T-cell (primary cell): ENCODE measurements around the gene MAP7D3. TPM values are rescaled to one million over a fixed set of nuclear protein-coding genes. Genes with fewer than 3 reads are reported as not detected.
"Not testable (repeated sequence)": the region's sequence is repeated elsewhere in the genome, so short reads cannot be mapped to it uniquely, and the experiment has no call there.

Experiments
- ATAC-seq, 4 experiments: fragments of 200-7000 bp in 3 of 4; fragments of 150-1000 bp in 1 of 4; cut with Tn5 transposase; replicated peaks in 1 of 4; 1 replicate in 3 of 4; 2 replicates in 1 of 4; pipeline ENCODE4 v1.10.0; 2021; ENCODE audit warnings: moderate library complexity in 3 of 4, mild to moderate bottlenecking in 2 of 4, moderate number of reproducible peaks in 1 of 4
- CTCF ChIA-PET, 2 donors: fragments of 300-600 bp; sonication (Branson Sonifier 250); formaldehyde crosslinking; loops; one replicate each; lab custom pipeline; 2022; ENCODE audit warnings: antibody characterized with exemption in 2 of 2; lab: Charles Lee
- POLR2A ChIA-PET, 2 donors: fragments of 300-600 bp; sonication (Branson Sonifier 250); formaldehyde crosslinking; loops; one replicate each; lab custom pipeline; 2022; ENCODE audit warnings: antibody characterized with exemption in 2 of 2; lab: Charles Lee
- DNase-seq, 35 experiments: peaks; one replicate each; pipeline versions ENCODE4 v3.0.0 to v3.0.0-alpha.2; 2013 to 2023
- H3K27ac ChIP-seq: one replicate; pipeline ENCODE4 v1.5.1; 2013; ENCODE audit warnings: low read length
- H3K27me3 ChIP-seq, 2 experiments: replicated peaks in 1 of 2; 1 replicate in 1 of 2; 2 replicates in 1 of 2; pipeline versions ENCODE4 v1.6.1 to v1.7.0; 2013; ENCODE audit warnings: low read length in 1 of 2, mixed read lengths in 1 of 2; ENCODE audit not compliant: control insufficient read depth in 2 of 2, insufficient read depth in 2 of 2; ENCODE audit errors: extremely low read depth in 1 of 2
- H3K36me3 ChIP-seq, 2 donors: 1 replicate in 1 of 2; 2 replicates in 1 of 2; pipeline versions ENCODE4 v1.6.1 to v1.7.0; 2013; ENCODE audit warnings: low read length in 1 of 2; ENCODE audit not compliant: control insufficient read depth in 2 of 2, insufficient read depth in 1 of 2; ENCODE audit errors: extremely low read depth in 1 of 2
- H3K4me1 ChIP-seq, 2 experiments: 1 replicate in 1 of 2; 2 replicates in 1 of 2; pipeline versions ENCODE4 v1.6.1 to v1.7.0; 2013; ENCODE audit warnings: low read length in 2 of 2, mixed read lengths in 1 of 2; ENCODE audit not compliant: insufficient read depth in 2 of 2, control insufficient read depth in 1 of 2; ENCODE audit errors: extremely low read depth in 1 of 2
- H3K4me3 ChIP-seq, 2 donors: 1 replicate in 1 of 2; 2 replicates in 1 of 2; pipeline versions ENCODE4 v1.5.1 to v1.7.0; 2013; ENCODE audit warnings: mild to moderate bottlenecking in 2 of 2, low read length in 1 of 2, moderate library complexity in 1 of 2; ENCODE audit not compliant: control insufficient read depth in 1 of 2; ENCODE audit errors: extremely low read depth in 1 of 2
- H3K9me3 ChIP-seq: 2 replicates; pipeline ENCODE4 v1.7.0; 2013
- H3K27ac Mint-ChIP-seq, 2 donors: one replicate each; pipeline ENCODE4 v1.8.0; 2020 to 2021; ENCODE audit warnings: mild to moderate bottlenecking in 2 of 2, mixed read lengths in 2 of 2
- H3K27me3 Mint-ChIP-seq, 2 donors: one replicate each; pipeline ENCODE4 v1.8.0; 2021 to 2022; ENCODE audit warnings: mixed read lengths in 2 of 2
- H3K36me3 Mint-ChIP-seq: one replicate; pipeline ENCODE4 v1.8.0; 2021; ENCODE audit warnings: mixed read lengths
- H3K4me1 Mint-ChIP-seq, 3 donors: one replicate each; pipeline ENCODE4 v1.8.0; 2020 to 2022; ENCODE audit warnings: mixed read lengths in 3 of 3, mild to moderate bottlenecking in 1 of 3
- H3K4me3 Mint-ChIP-seq, 3 donors: one replicate each; pipeline ENCODE4 v1.8.0; 2020 to 2022; ENCODE audit warnings: mild to moderate bottlenecking in 3 of 3, mixed read lengths in 3 of 3, moderate library complexity in 3 of 3
- H3K9me3 Mint-ChIP-seq, 3 donors: one replicate each; pipeline ENCODE4 v1.8.0; 2020 to 2022; ENCODE audit warnings: mixed read lengths in 3 of 3
- WGBS: methylation state at CpG from one replicate; pipeline ENCODE4 v1.1.5; 2013; ENCODE audit warnings: missing lambda C conversion rate; ENCODE audit not compliant: insufficient coverage; 5-methylcytosine and 5-hydroxymethylcytosine counted together
- total RNA-seq, 35 experiments: library from RNA in 6 of 35; stranded (reverse) in 6 of 35; fragments of 120-200 nt in 1 of 35; gene quantifications; one replicate each; pipeline versions ENCODE4 v1.2.1 to v1.2.4 and lab custom pipeline; 2013 to 2026

MAP7D3 gene
- total RNA-seq, 5 donors from 2014 or later (not counting 1 experiment from before 2014, with no cell fraction given) = 6.5 to 10.5 (median 9.7) TPM

DNA sequence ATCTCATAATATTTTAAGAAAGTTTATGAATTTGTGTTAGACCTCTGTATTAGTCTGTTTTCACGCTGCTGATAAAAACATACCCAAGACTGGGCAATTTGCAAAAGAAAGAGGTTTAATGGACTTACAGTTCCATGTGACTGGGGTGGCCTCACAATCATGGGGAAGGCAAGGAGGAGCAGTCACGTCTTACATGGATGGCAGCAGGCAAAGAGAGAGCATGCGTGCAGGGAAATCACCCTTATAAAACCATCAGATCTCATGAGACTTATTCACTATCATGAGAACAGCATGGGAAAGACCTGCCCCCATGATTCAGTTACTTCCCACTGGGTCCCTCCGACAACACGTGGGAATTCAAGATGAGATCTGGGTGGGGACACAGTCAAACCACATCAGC, 35.2 kb upstream of the MAP7D3 start:
- H3K9me3 ChIP-seq, H3K4me3 Mint-ChIP-seq, H3K36me3 Mint-ChIP-seq, H3K4me1 Mint-ChIP-seq, CTCF ChIA-PET, POLR2A ChIA-PET, DNase-seq, H3K27ac ChIP-seq, ATAC-seq, H3K27ac Mint-ChIP-seq, H3K27me3 ChIP-seq, H3K4me1 ChIP-seq, H3K4me3 ChIP-seq, H3K27me3 Mint-ChIP-seq, H3K9me3 Mint-ChIP-seq, H3K36me3 ChIP-seq: not testable (repeated sequence)
- WGBS = 100% methylated on average over 1 of the region's 5 CpGs

DNA sequence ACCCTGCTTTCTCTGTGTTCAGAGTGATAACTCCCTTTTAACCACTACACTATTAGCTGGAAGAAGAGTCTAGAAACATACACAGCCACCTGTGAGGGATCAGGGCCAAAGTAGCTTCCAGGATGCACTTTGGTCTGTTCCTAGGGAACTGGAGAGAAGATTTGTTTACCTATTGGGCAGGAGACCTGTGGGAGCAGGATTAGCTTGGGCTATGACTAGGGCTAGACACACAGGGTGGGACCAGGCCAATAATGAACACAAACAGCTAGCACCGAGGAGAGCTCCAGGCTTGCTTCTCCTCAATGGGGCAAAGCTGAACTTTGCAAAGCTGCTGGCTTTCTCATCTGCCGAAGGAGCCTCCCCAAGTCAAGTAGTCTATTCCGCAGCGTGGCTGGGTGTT, 24.4 kb upstream of the MAP7D3 start:
- no peaks in the 10 kb centered on the region for H3K36me3 Mint-ChIP-seq
- peaks cover 2 to 24% of the 10 kb centered on the region in 2 donors for H3K27me3 Mint-ChIP-seq
- CTCF ChIA-PET = interaction anchor here in 1 of 2 donors (0.7 kb wide), 1 partner anchor 60 kb away, joined by 3 read pairs; no protein-coding TSS in a partner anchor
- no peak for ATAC-seq
- 83% methylated on average over 2 of the region's 4 CpGs for WGBS
- Histone ChIP-seq H3K4me1 (no peaks in the 10 kb centered on the region), H3K36me3 (no peaks in the 10 kb centered on the region), H3K27ac (no peak overlapping the region), H3K4me3 (no peak overlapping the region), H3K9me3 (no peaks in the 10 kb centered on the region), H3K27me3 (peaks cover 0 to 2% of the 10 kb centered on the region in 2 experiments)
- no peak for DNase-seq
- no peaks in the 10 kb centered on the region for H3K4me1 Mint-ChIP-seq
- no peak overlapping the region for H3K4me3 Mint-ChIP-seq
- no peak overlapping the region for H3K27ac Mint-ChIP-seq
- POLR2A ChIA-PET = interaction anchor here in 1 of 2 donors (0.6 kb wide), 1 partner anchor 50 kb away, joined by 3 read pairs; no protein-coding TSS in a partner anchor
- H3K9me3 Mint-ChIP-seq = no peaks in the 10 kb centered on the region

DNA sequence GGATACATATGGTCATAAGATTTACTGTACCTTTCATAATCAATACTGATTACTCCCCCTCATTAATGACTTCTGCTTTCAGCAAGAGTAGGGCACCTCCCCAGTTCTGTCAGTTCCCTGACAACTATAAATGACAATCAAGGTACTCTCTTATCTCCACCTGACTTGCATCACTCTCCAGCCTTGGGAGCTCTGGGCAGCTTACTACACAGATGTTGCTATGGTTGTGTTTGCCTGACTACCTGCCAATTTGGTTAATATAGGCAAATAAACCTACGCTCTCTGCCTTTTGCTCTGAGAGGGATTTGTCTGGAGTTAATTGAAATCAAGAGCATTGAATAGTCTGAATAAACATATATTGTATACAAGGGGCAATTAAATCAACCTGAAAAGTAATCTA, 22.8 kb upstream of the MAP7D3 start:
- ChIA-PET CTCF (no interaction called here), POLR2A (no interaction called here)
- ATAC-seq (no peak), DNase-seq (no peak)
- no peaks in the 10 kb centered on the region for H3K36me3 ChIP-seq
- peaks cover 0 to 2% of the 10 kb centered on the region in 2 experiments for H3K27me3 ChIP-seq
- no peak overlapping the region for H3K4me3 ChIP-seq
- no peaks in the 10 kb centered on the region for H3K4me1 Mint-ChIP-seq
- H3K27me3 Mint-ChIP-seq = peaks cover 2 to 25% of the 10 kb centered on the region in 2 donors
- H3K36me3 Mint-ChIP-seq = no peaks in the 10 kb centered on the region
- H3K27ac ChIP-seq = no peak overlapping the region
- H3K27ac Mint-ChIP-seq = no peak overlapping the region
- H3K9me3 ChIP-seq = no peaks in the 10 kb centered on the region
- no peak overlapping the region for H3K4me3 Mint-ChIP-seq
- H3K9me3 Mint-ChIP-seq = no peaks in the 10 kb centered on the region
- WGBS = no CpG with 5 or more reads among the region's 1 CpG
- no peaks in the 10 kb centered on the region for H3K4me1 ChIP-seq

DNA sequence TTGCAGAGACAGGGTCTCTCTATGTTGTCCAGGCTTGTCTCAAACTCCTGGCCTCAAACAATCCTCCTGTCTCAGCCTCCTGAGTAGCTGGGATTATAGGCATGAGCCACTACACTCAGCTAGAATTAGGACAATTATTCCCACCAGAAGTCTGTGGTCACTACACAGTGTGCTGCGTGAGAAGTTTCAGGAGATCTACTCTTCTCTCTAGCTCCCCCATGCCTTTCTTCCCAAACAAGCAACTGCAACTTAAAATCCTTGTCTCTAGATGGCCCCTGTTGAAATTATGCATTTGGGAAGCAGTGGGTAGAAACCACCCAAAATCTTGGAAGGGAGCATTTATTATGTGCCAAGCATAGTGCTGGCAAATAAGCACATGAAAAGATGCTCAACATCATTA, 21.1 kb upstream of the MAP7D3 start:
- POLR2A ChIA-PET = no interaction called here
- Mint-ChIP-seq H3K4me1 (no peaks in the 10 kb centered on the region), H3K9me3 (no peaks in the 10 kb centered on the region), H3K36me3 (no peaks in the 10 kb centered on the region), H3K27ac (no peak overlapping the region), H3K4me3 (no peak overlapping the region), H3K27me3 (peaks cover 0 to 20% of the 10 kb centered on the region in 2 donors)
- no peaks in the 10 kb centered on the region for H3K9me3 ChIP-seq
- H3K36me3 ChIP-seq = no peaks in the 10 kb centered on the region
- no CpG with 5 or more reads among the region's 1 CpG for WGBS
- no peak for DNase-seq
- no peak overlapping the region for H3K4me3 ChIP-seq
- no peaks in the 10 kb centered on the region for H3K4me1 ChIP-seq
- ATAC-seq = no peak
- peaks cover 0 to 2% of the 10 kb centered on the region in 2 experiments for H3K27me3 ChIP-seq
- no peak overlapping the region for H3K27ac ChIP-seq
- CTCF ChIA-PET = no interaction called here

DNA sequence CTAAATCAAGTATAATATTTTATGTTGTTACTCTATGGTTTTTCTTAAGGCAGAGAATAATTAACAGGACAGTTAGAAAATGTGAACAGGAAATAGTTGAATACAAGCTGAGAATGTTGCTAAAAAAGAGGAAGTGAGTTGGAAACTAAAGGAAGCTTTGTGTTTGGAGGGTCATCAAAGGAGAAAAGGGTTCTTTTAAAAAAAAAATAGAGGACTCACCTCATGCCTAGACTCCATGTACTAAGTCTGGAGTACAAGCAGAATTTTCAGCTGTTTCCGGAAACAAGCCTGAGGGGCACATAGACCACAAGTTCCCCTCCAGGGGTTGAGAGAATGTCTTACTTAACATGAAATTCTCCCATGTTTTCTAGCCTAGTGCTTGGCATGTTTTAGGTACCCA, 20.1 kb upstream of the MAP7D3 start:
- POLR2A ChIA-PET = no interaction called here
- peaks cover 0 to 14% of the 10 kb centered on the region in 2 donors for H3K27me3 Mint-ChIP-seq
- ATAC-seq (no peak), DNase-seq (no peak)
- CTCF ChIA-PET = interaction anchor here (0.6 to 0.8 kb wide), 2 partner anchors 112 to 243 kb away, joined by 3 to 5 read pairs; no protein-coding TSS in a partner anchor
- no peak overlapping the region for H3K4me3 Mint-ChIP-seq
- Histone ChIP-seq H3K27ac (no peak overlapping the region), H3K4me3 (no peak overlapping the region), H3K27me3 (peaks cover 0 to 2% of the 10 kb centered on the region in 2 experiments), H3K36me3 (no peaks in the 10 kb centered on the region), H3K4me1 (no peaks in the 10 kb centered on the region), H3K9me3 (no peaks in the 10 kb centered on the region)
- no peaks in the 10 kb centered on the region for H3K4me1 Mint-ChIP-seq
- no peaks in the 10 kb centered on the region for H3K9me3 Mint-ChIP-seq
- WGBS = no CpG with 5 or more reads among the region's 1 CpG
- H3K36me3 Mint-ChIP-seq = no peaks in the 10 kb centered on the region
- no peak overlapping the region for H3K27ac Mint-ChIP-seq

DNA sequence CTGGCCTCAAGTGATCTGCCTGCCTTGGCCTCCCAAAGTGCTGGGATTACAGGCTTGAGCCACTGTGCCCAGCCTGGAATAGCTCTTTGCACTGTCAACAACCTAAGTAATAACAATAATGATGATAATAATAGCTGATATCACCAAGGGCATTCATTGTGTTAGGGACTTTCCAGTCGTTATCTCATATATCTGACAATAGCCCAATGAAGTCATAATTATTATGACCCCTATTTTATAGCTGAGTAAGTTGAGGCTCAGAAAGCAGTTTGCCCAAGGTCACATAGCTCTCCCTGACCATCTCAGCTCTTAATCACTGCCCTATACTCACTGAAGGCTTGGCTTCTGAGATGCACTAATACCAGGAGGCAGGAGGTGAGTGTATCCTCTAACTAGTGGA, 18.7 kb upstream of the MAP7D3 start:
- ATAC-seq = no peak
- Histone ChIP-seq H3K4me3 (no peak overlapping the region), H3K9me3 (no peaks in the 10 kb centered on the region), H3K36me3 (no peaks in the 10 kb centered on the region), H3K4me1 (no peaks in the 10 kb centered on the region), H3K27ac (no peak overlapping the region), H3K27me3 (no peaks in the 10 kb centered on the region)
- ChIA-PET POLR2A (interaction anchor here in 1 of 2 donors (0.8 kb wide), 1 partner anchor 18 kb away, joined by 6 read pairs; the partner anchor contains the start of gene MAP7D3), CTCF (interaction anchor here (0.7 to 3.1 kb wide), 5 partner anchors 10 to 341 kb away, joined by 3 to 30 read pairs (median 6); no protein-coding TSS in a partner anchor)
- H3K36me3 Mint-ChIP-seq = no peaks in the 10 kb centered on the region
- H3K4me3 Mint-ChIP-seq = no peak overlapping the region
- no peaks in the 10 kb centered on the region for H3K9me3 Mint-ChIP-seq
- no peaks in the 10 kb centered on the region for H3K4me1 Mint-ChIP-seq
- no CpG with 5 or more reads among the region's 1 CpG for WGBS
- no peak for DNase-seq
- H3K27me3 Mint-ChIP-seq = peaks cover 0 to 18% of the 10 kb centered on the region in 2 donors
- H3K27ac Mint-ChIP-seq = no peak overlapping the region
